ENCODE data around the gene CHSY1. TPM values are rescaled to one million over a fixed set of nuclear protein-coding genes. Genes with fewer than 3 reads are reported as not detected.

CHSY1 gene
- polyA plus RNA-seq, 1 experiment, result 49.2 TPM

DNA sequence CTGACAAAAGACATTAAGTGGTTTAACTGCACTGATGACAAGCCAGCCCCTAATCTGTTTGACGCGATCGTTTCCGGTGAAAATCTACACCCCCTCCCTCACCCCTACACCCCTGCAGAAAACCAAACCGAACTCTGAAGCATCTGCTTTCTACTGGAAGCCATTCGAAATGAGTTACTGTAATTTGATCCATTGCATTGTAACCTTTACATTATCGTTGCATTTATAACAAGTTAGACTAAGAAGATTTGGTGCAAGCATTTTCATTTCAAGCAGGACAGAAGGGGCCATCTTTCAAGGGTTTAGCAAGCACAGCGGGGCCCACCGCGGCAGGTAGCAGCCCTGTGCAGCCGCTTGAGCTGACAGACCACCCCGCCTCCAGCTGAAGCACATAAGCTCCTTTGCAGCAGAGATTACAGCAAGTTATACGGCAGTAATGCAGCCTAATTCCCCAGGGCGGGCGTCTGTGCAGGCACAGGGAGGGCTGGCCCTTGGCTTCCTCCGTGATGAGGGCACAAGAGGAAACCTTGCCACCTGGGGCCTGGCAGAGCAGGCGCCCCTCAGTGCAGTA is 79.3 kb downstream of the CHSY1 start:
- no peaks in the 10 kb centered on the region for H3K27me3 ChIP-seq (ENCODE audit: control insufficient read depth, insufficient read depth, low read length)
- H3K27ac ChIP-seq (ENCODE audit: low read depth, low read length), result peak overlapping the region; percentile 42
- DNase-seq (ENCODE audit: low read depth, low spot score), result no peak
- POLR2A ChIA-PET, result no interaction called here
- TF ChIP-seq, protein P1, sequence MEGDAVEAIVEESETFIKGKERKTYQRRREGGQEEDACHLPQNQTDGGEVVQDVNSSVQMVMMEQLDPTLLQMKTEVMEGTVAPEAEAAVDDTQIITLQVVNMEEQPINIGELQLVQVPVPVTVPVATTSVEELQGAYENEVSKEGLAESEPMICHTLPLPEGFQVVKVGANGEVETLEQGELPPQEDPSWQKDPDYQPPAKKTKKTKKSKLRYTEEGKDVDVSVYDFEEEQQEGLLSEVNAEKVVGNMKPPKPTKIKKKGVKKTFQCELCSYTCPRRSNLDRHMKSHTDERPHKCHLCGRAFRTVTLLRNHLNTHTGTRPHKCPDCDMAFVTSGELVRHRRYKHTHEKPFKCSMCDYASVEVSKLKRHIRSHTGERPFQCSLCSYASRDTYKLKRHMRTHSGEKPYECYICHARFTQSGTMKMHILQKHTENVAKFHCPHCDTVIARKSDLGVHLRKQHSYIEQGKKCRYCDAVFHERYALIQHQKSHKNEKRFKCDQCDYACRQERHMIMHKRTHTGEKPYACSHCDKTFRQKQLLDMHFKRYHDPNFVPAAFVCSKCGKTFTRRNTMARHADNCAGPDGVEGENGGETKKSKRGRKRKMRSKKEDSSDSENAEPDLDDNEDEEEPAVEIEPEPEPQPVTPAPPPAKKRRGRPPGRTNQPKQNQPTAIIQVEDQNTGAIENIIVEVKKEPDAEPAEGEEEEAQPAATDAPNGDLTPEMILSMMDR (IDR thresholded peaks at IDR 0.05; ENCODE audit: low read depth, low read length), result no peak
- peaks cover 5% of the 10 kb centered on the region; the same call in 1 of the 2 replicates for H3K9me3 ChIP-seq (ENCODE audit: control insufficient read depth, insufficient read depth, low read length)
- H3K4me3 ChIP-seq (ENCODE audit: low read depth, low read length), result no peak overlapping the region
- CTCF ChIA-PET, result no interaction called here

DNA sequence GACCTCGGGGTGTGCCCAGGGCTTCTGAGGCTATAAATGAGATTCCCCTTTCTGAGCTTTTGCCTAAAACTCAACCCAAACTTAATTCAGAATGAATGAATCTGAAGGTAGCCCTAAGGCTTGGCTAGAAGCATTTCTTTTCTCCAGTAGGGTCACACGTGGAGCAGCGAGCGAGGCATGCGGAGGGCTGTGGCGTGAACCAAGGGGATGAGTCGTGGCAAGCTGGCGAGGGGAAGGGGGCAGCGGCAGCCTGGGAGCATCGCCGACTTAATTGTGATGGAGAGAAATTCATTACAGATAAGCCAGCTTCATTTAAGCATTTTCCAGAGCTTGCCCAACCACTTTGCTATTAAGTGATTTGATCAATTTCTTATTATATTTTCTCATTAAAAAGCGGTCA is 79.9 kb downstream of the CHSY1 start:
- no peak for DNase-seq (ENCODE audit: low read depth, low spot score)
- POLR2A ChIA-PET, result interaction anchor here (0.6 kb wide), 1 partner anchor 35 kb away, joined by 3 read pairs; no protein-coding TSS in a partner anchor
- H3K4me3 ChIP-seq (ENCODE audit: low read depth, low read length), result no peak overlapping the region
- H3K27ac ChIP-seq (ENCODE audit: low read depth, low read length), result no peak overlapping the region
- TF ChIP-seq, protein P1 (IDR thresholded peaks at IDR 0.05; ENCODE audit: low read depth, low read length), result no peak
- peaks cover 6% of the 10 kb centered on the region; the same call in 1 of the 2 replicates for H3K9me3 ChIP-seq (ENCODE audit: control insufficient read depth, insufficient read depth, low read length)
- CTCF ChIA-PET, result no interaction called here
- H3K27me3 ChIP-seq (ENCODE audit: control insufficient read depth, insufficient read depth, low read length), result no peaks in the 10 kb centered on the region

DNA sequence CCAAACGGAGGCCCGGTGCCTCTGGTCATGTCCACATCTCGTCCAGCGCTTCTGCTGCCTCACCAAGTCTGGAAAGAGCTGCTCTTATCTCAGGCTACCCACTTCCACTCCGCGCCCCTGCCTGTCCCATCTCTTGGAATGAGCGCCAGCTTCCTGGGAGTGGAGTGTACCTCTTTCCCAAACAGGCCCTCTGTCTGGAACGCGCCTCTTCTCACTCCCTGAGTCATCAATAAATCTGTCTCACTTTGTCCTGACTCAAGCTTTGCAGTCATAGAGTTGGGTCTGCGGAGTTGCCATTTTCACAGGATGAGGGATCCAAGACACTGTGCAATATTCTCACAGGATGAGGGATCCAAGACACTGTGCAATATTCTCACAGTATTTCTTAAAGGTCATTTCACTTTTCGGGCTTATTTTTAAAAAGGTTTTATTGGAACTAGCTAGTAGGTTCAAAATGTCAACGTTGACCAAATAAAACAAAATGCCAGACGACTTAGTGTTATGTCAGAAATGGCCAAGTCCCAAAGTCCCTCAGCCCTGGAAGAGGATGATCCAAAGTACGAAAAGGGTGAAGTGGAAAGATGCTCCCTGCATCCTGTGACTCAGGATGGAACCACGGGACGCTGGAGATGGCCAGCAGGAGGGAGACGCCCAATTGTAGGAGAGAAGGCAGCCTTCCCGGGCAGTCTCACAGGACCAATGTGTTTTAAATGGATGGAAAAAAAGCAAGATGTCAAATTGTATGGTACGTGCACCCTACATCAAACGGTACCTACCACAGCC is 81.1 kb downstream of the CHSY1 start:
- Histone ChIP-seq H3K27ac (ENCODE audit: low read depth, low read length) (peak overlapping the region; percentile 40), H3K9me3 (ENCODE audit: control insufficient read depth, insufficient read depth, low read length) (peaks cover 15% of the 10 kb centered on the region), H3K4me3 (ENCODE audit: low read depth, low read length) (no peak overlapping the region), H3K27me3 (ENCODE audit: control insufficient read depth, insufficient read depth, low read length) (no peaks in the 10 kb centered on the region)
- no peak for DNase-seq (ENCODE audit: low read depth, low spot score)
- TF ChIP-seq, protein P1 (IDR thresholded peaks at IDR 0.05; ENCODE audit: low read depth, low read length), result no peak
- POLR2A ChIA-PET, result interaction anchor here (0.6 to 1.1 kb wide), 3 partner anchors 34 to 81 kb away, joined by 3 to 4 read pairs (median 4); partner anchors contain the start of gene CHSY1
- CTCF ChIA-PET, result no interaction called here

DNA sequence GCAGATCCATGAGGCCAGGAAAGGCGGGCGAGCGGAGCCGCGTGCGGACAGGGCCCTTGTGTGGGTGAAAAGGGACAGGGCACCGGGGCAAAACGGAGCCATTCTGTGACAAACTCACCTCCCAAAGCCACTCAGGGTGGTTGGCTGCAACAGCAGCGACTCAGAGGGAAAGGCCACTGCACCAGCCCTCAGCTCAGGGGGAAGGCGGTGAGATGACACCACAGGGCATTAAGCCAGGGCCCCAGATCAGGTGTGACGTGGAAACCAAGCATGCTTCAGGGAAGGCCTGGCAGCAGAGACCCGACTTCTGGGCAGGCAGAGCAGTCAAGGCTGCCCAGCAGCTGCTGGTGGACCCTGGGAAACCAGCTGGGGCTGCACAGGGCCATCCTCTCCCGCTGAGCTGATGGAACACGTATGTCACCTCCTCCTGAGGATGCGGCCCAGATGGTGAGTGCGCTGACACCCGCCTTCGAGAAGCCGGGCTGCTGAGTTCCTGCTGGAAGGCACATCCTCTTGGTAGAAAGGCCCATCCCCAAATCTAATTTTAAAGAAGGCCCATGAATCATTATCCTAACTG is 82.3 kb downstream of the CHSY1 start:
- Histone ChIP-seq H3K9me3 (ENCODE audit: control insufficient read depth, insufficient read depth, low read length) (peaks cover 23% of the 10 kb centered on the region), H3K27me3 (ENCODE audit: control insufficient read depth, insufficient read depth, low read length) (no peaks in the 10 kb centered on the region), H3K27ac (ENCODE audit: low read depth, low read length) (peak overlapping the region; percentile 47), H3K4me3 (ENCODE audit: low read depth, low read length) (no peak overlapping the region)
- TF ChIP-seq, protein P1 (IDR thresholded peaks at IDR 0.05; ENCODE audit: low read depth, low read length), result no peak
- DNase-seq (ENCODE audit: low read depth, low spot score), result no peak
- ChIA-PET CTCF (no interaction called here), POLR2A (interaction anchor here (1.1 kb wide), 1 partner anchor 35 kb away, joined by 3 read pairs; no protein-coding TSS in a partner anchor)
